Epithelial cell of esophagus (primary cell): ENCODE data around the gene LHX6.

Source experiments
- DNase-seq: peaks from one replicate; pipeline ENCODE4 v3.0.0; 2010; ENCODE audit warnings: low read depth
- H3K4me3 ChIP-seq: 2 replicates; pipeline ENCODE4 v1.5.1; 2011; ENCODE audit warnings: mild to moderate bottlenecking, low read length, control low read depth
- TF ChIP-seq, protein P1 (sequence below): IDR thresholded peaks from 2 replicates; pipeline ENCODE4 v1.5.1; 2011; ENCODE audit warnings: low read depth, mild to moderate bottlenecking, low read length, control low read depth, inconsistent platforms; ENCODE audit not compliant: insufficient read depth; ENCODE audit errors: missing control alignments

Gene LHX6

DNA sequence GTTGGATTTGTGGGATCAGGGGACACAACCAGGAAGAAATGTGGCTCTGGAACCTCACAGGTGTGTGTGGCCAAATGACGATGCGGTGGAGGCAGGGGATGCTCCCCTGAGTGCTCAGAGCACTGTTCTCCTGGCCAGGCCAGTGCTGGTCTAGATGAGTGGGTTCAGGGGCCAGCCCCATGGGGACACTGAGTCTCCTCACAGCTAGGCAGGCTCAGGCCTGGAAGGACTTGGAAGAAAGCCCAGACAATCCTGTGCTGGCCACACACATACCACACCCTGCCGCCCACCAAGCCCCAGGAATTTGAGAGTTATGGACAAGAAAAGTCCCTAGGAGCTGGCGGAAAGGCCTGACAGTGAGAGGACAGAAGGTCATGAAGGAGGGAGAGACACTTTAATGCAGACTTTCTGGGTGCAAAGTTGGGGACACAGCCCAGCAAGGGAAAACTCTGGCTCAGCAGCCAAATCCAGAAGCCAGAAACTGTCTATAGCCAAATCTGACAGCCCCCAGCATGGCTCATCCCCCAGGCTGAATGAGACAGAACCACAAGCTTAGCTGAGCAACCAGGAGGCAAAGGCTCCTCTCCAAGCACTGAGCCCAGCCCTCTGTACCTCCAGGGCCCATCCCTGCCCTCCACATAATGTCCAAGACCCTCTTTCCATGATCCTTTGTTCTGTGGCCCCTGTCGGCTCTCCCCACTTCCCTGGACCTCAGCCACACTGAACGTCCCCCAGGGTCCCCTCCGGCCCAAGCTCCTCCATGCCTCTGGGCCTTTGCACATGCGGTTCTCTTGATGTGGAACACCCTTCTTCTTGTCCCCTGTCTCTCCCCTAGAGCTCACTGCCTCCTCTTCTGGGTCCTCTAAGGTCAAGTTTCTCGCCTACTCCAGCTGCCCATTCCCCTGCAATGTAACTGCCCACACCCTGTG lies 22.4 kb downstream of the LHX6 start:
- no peak for DNase-seq
- no peak overlapping the region for H3K4me3 ChIP-seq
- TF ChIP-seq, protein P1, sequence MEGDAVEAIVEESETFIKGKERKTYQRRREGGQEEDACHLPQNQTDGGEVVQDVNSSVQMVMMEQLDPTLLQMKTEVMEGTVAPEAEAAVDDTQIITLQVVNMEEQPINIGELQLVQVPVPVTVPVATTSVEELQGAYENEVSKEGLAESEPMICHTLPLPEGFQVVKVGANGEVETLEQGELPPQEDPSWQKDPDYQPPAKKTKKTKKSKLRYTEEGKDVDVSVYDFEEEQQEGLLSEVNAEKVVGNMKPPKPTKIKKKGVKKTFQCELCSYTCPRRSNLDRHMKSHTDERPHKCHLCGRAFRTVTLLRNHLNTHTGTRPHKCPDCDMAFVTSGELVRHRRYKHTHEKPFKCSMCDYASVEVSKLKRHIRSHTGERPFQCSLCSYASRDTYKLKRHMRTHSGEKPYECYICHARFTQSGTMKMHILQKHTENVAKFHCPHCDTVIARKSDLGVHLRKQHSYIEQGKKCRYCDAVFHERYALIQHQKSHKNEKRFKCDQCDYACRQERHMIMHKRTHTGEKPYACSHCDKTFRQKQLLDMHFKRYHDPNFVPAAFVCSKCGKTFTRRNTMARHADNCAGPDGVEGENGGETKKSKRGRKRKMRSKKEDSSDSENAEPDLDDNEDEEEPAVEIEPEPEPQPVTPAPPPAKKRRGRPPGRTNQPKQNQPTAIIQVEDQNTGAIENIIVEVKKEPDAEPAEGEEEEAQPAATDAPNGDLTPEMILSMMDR: no peak

DNA sequence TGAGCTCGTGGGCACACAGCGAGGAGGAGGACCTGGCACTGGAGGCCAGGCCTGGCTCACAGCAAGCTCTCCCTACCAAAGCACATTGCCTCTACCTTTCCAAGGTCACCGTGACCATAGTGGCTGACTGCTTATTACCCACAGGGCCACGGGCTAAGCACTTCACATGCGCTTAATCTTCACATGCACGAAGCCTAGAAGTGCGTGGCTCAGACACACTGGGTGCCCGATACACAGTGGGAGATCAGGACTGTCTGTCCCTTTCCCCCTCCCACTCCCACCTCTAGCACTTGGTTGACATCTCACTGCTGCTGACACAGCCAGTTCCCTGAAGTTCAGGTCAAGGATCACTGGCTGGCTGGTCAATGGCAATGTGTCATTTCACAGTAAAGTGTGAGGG lies 23.6 kb downstream of the LHX6 start:
- TF ChIP-seq, protein P1: no peak
- DNase-seq: no peak
- no peak overlapping the region for H3K4me3 ChIP-seq

DNA sequence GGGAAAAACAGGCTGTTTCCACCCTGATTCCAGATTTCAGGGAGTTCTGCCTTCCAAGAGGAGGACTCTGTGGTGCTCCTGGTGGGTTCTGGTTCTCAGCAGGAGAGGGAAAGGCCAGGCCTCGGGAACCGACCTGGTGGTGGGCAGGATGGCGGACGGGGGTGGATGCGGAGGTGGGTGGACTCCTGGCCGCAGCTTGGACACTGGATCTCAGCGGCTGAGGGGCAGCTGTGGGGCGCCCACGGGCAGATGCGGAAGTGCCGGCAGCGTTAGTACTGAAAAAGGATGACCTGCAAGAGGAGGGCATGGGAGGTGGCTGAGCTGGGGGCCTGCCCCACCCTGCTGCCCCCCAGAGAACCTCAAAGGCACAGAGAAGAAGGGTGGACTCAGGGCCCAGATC lies 24.3 kb downstream of the LHX6 start:
- TF ChIP-seq, protein P1: no peak
- no peak for DNase-seq
- no peak overlapping the region for H3K4me3 ChIP-seq

DNA sequence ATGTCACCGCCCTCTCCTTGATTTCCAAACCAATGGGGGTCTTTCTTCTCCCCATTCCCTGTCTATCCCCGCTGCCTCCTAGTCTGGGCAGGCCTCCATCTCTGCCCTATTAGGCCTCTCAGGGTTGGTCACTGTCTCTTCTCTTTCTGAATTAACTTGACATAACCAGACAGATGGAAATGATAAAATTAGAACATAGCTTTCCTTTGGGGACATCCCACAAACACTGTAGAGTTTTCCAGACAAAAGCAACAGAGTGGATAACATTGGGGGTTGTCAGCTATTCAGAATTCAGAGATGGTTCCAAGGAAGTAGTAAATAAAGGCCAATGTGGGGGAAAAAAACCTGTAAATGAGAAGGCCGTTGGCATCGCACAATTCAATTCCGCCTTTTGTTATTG lies 24.7 kb downstream of the LHX6 start:
- TF ChIP-seq, protein P1: no peak

DNA sequence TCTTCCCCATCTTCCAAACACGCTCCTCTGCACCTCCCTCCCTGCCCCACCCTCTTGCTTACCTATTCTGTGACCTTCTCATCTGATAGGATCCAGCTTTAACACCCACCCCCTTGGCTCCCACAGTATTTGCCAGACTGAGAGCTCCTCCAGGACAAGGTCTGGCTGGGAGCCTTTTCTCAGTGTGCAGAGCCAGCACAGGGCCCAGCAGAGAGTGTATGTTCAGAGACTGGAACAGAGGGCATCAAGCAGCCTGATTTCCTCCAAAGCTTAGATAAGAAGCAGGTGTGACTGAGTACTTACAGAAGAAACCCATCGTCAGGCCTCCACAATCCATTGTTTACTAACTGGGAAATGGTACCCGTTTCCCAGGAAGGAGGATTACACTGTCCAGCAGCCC lies 26.6 kb downstream of the LHX6 start:
- TF ChIP-seq, protein P1: no peak
- no peak overlapping the region for H3K4me3 ChIP-seq
- DNase-seq: no peak

More for the DNA sequence above, 24.7 kb downstream of the LHX6 start:
- DNase-seq: no peak
- no peak overlapping the region for H3K4me3 ChIP-seq

DNA sequence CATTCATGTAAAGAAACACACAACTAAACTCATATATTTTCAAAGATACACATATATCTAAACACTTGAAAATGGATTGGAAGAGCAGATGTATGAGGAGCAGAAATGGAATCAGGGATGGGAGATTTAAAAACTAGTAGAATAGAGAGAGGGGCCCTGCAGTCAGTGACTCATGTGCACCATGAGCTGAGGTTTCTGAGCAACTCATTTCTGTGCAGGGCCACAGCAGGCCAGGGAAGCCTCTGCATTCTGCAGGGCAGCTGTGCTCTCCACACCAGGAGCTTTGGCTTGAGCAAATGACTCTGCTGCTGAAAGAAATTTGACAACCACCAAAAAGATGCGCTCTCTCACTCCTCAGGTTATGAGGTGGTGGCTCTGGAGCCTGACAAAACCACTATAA lies 27.1 kb downstream of the LHX6 start:
- TF ChIP-seq, protein P1: no peak
- H3K4me3 ChIP-seq: no peak overlapping the region
- no peak for DNase-seq
